B cell (primary cell): ENCODE data around the gene GRB10. TPM values are rescaled to one million over a fixed set of nuclear protein-coding genes. Genes with fewer than 3 reads are reported as not detected.

Experiments
- ATAC-seq: fragments of 200-7000 bp; cut with Tn5 transposase; one replicate; pipeline ENCODE4 v1.10.0; 2021; ENCODE audit warnings: low read depth, mild to moderate bottlenecking, moderate number of reproducible peaks, moderate library complexity
- CTCF ChIA-PET: fragments of 350-600 bp; sonication (Branson Sonifier 250); formaldehyde crosslinking; loops from one replicate; lab custom pipeline; 2021; ENCODE audit warnings: antibody characterized with exemption, inconsistent platforms; lab: Charles Lee
- POLR2A ChIA-PET: fragments of 350-600 bp; sonication (Branson Sonifier 250); formaldehyde crosslinking; loops from one replicate; lab custom pipeline; 2021; ENCODE audit warnings: antibody characterized with exemption; lab: Charles Lee
- DNase-seq: peaks from one replicate; pipeline ENCODE4 v3.0.0; 2013
- H2AFZ ChIP-seq: 2 replicates; pipeline ENCODE4 v1.6.1; 2012; ENCODE audit warnings: mild to moderate bottlenecking, low read depth, low read length; ENCODE audit not compliant: insufficient read depth, poor library complexity, severe bottlenecking
- H3K27ac ChIP-seq, 2 donors: 1 replicate in 1 of 2; 2 replicates in 1 of 2; pipeline ENCODE4 v1.5.1; 2012 to 2013; ENCODE audit warnings: low read length in 2 of 2, mild to moderate bottlenecking in 2 of 2, moderate library complexity in 1 of 2
- H3K27me3 ChIP-seq, 4 experiments: fragments of 200-600 bp in 1 of 4; sonication (generic) in 1 of 4; replicated peaks in 1 of 4; 1 replicate in 2 of 4; 2 replicates in 2 of 4; pipeline versions ENCODE4 v1.6.1 to v1.7.0; 2013 to 2016; ENCODE audit warnings: low read length in 3 of 4, mild to moderate bottlenecking in 2 of 4, mixed read lengths in 1 of 4, moderate library complexity in 1 of 4; ENCODE audit not compliant: insufficient read depth in 4 of 4, control insufficient read depth in 3 of 4; ENCODE audit errors: control extremely low read depth in 1 of 4
- H3K36me3 ChIP-seq, 2 experiments: replicated peaks in 1 of 2; 1 replicate in 1 of 2; 2 replicates in 1 of 2; pipeline versions ENCODE4 v1.6.1 to v1.7.1; 2013; ENCODE audit warnings: low read length in 1 of 2; ENCODE audit not compliant: insufficient read depth in 2 of 2, control insufficient read depth in 1 of 2; ENCODE audit errors: control extremely low read depth in 1 of 2, extremely low read depth in 1 of 2
- H3K4me1 ChIP-seq, 2 donors: fragments of 200-600 bp in 1 of 2; sonication (generic) in 1 of 2; 1 replicate in 1 of 2; 2 replicates in 1 of 2; pipeline versions ENCODE4 v1.5.1 to v1.6.1; 2013 to 2017; ENCODE audit warnings: low read length in 2 of 2; ENCODE audit not compliant: control insufficient read depth in 2 of 2, insufficient read depth in 2 of 2
- H3K4me2 ChIP-seq: replicated peaks from 2 replicates; pipeline ENCODE3; 2012; ENCODE audit warnings: mild to moderate bottlenecking, low read depth, low read length; ENCODE audit not compliant: poor library complexity, severe bottlenecking
- H3K4me3 ChIP-seq, 5 experiments: fragments of 200-600 bp in 1 of 5; sonication (generic) in 1 of 5; 1 replicate in 3 of 5; 2 replicates in 2 of 5; pipeline versions ENCODE4 v1.5.1 to v1.7.0; 2011 to 2016; ENCODE audit warnings: low read length in 4 of 5, mild to moderate bottlenecking in 4 of 5, low read depth in 2 of 5, control low read depth in 1 of 5, moderate library complexity in 1 of 5; ENCODE audit not compliant: insufficient read depth in 1 of 5; ENCODE audit errors: control extremely low read depth in 1 of 5, extremely low read depth in 1 of 5
- H3K79me2 ChIP-seq: fragments of 200-600 bp; sonication (generic); one replicate; pipeline ENCODE4 v1.6.0; 2016; ENCODE audit warnings: low read length; ENCODE audit not compliant: control insufficient read depth, insufficient read depth
- H3K9ac ChIP-seq: fragments of 200-600 bp; sonication (generic); 2 replicates; pipeline ENCODE4 v1.6.1; 2017; ENCODE audit warnings: mild to moderate bottlenecking, low read length, moderate library complexity
- H3K9me3 ChIP-seq, 3 donors: one replicate each; pipeline versions ENCODE4 v1.6.1 to v1.7.1; 2013; ENCODE audit warnings: low read length in 2 of 3; ENCODE audit not compliant: control insufficient read depth in 2 of 3, insufficient read depth in 1 of 3; ENCODE audit errors: control extremely low read depth in 1 of 3
- H4K20me1 ChIP-seq: 2 replicates; pipeline ENCODE4 v1.6.0; 2012; ENCODE audit warnings: mild to moderate bottlenecking, low read length; ENCODE audit not compliant: insufficient read depth, control insufficient read depth, poor library complexity, severe bottlenecking
- H3K27ac Mint-ChIP-seq: one replicate; pipeline ENCODE4 v1.8.0; 2021; ENCODE audit warnings: mixed read lengths
- H3K27me3 Mint-ChIP-seq: one replicate; pipeline ENCODE4 v1.8.0; 2021; ENCODE audit warnings: mixed read lengths
- H3K4me1 Mint-ChIP-seq: one replicate; pipeline ENCODE4 v1.8.0; 2021; ENCODE audit warnings: mixed read lengths
- H3K4me3 Mint-ChIP-seq: one replicate; pipeline ENCODE4 v1.8.0; 2021; ENCODE audit warnings: mixed read lengths
- H3K9me3 Mint-ChIP-seq: one replicate; pipeline ENCODE4 v1.8.0; 2022; ENCODE audit warnings: mixed read lengths; ENCODE audit not compliant: insufficient read depth
- CTCF ChIP-seq: fragments of 200-600 bp; IDR thresholded peaks from one replicate; pipeline ENCODE4 v1.8.0; 2022; ENCODE audit warnings: antibody characterized with exemption, mild to moderate bottlenecking
- EZH2 ChIP-seq: IDR thresholded peaks from 2 replicates; pipeline ENCODE4 v1.6.1; 2012; ENCODE audit warnings: borderline replicate concordance, low read depth, mild to moderate bottlenecking, moderate library complexity, low read length; ENCODE audit not compliant: insufficient read depth, poor library complexity, severe bottlenecking
- WGBS: methylation state at CpG from one replicate; pipeline ENCODE4 v1.1.5; 2013; ENCODE audit warnings: missing lambda C conversion rate; ENCODE audit not compliant: insufficient coverage; 5-methylcytosine and 5-hydroxymethylcytosine counted together
- intact Hi-C: fragments of 100-400 bp; cut with micrococcal nuclease; formaldehyde crosslinking; loops from one replicate; pipeline ENCODE4 v1.10.0; 2022
- polyA plus RNA-seq: library from polyadenylated mRNA; depleted of rRNA; stranded (reverse); fragments of >200 nt; gene quantifications from 2 replicates; pipeline ENCODE4 v1.2.3, GENCODE V29; 2012
- total RNA-seq, 2 donors: library from RNA; stranded (reverse); fragments of 120-200 nt in 1 of 2; gene quantifications; 1 replicate in 1 of 2; 2 replicates in 1 of 2; pipeline versions ENCODE4 v1.2.3 to v1.2.4, GENCODE V29; 2013 to 2022

The GRB10 gene
- total and polyA plus RNA-seq, 2 donors (not counting 1 experiment from before 2014, with no cell fraction given), result 0.04 TPM; not detected in 1

GRCh38 chr7:50640256-50640655 is 142.4 kb downstream of the GRB10 start:
- Histone ChIP-seq H3K4me3 (no peak overlapping the region), H3K36me3 (no peaks in the 10 kb centered on the region), H3K27me3 (no peaks in the 10 kb centered on the region), H3K4me2 (no peak overlapping the region), H3K9me3 (no peaks in the 10 kb centered on the region), H3K79me2 (no peaks in the 10 kb centered on the region), H2AFZ (no peak overlapping the region), H3K27ac (no peak overlapping the region), H3K9ac (no peak overlapping the region), H4K20me1 (no peaks in the 10 kb centered on the region), H3K4me1 (no peaks in the 10 kb centered on the region)
- Mint-ChIP-seq H3K27me3 (peaks cover 24% of the 10 kb centered on the region), H3K4me3 (no peak overlapping the region), H3K4me1 (no peaks in the 10 kb centered on the region), H3K27ac (no peak overlapping the region), H3K9me3 (peaks cover 2% of the 10 kb centered on the region)
- POLR2A ChIA-PET, result no interaction called here
- CTCF ChIA-PET, result interaction anchor here (1.6 to 1.8 kb wide), 2 partner anchors 11 to 548 kb away, joined by 3 to 7 read pairs; no protein-coding TSS in a partner anchor
- DNase-seq (no peak), ATAC-seq (no peak)
- intact Hi-C loops, result no loop called here
- TF ChIP-seq EZH2 (no peak), CTCF (no peak)
- 100% methylated on average over 1 of the region's 2 CpGs for WGBS

- POLR2A ChIA-PET, result no interaction called here
- CTCF ChIA-PET, result no interaction called here
Observed at GRCh38 chr7:50637725-50638643, 144.7 kb downstream of the GRB10 start.

More at GRCh38 chr7:50637725-50638643, 144.7 kb downstream of the GRB10 start:
- Mint-ChIP-seq H3K27me3 (peaks cover 44% of the 10 kb centered on the region), H3K27ac (no peak overlapping the region), H3K4me3 (no peak overlapping the region), H3K9me3 (peaks cover 2% of the 10 kb centered on the region), H3K4me1 (no peaks in the 10 kb centered on the region)
- intact Hi-C loops, result no loop called here
- Histone ChIP-seq H3K4me1 (no peaks in the 10 kb centered on the region), H3K4me2 (no peak overlapping the region), H3K36me3 (no peaks in the 10 kb centered on the region), H3K27ac (no peak overlapping the region), H3K27me3 (peaks cover 0 to 9% (median 3%) of the 10 kb centered on the region in 4 experiments), H3K9ac (no peak overlapping the region), H3K4me3 (no peak overlapping the region), H2AFZ (no peak overlapping the region), H3K79me2 (no peaks in the 10 kb centered on the region), H3K9me3 (peaks cover 0 to 3% (median 0%) of the 10 kb centered on the region in 3 donors), H4K20me1 (no peaks in the 10 kb centered on the region)
- TF ChIP-seq CTCF (no peak), EZH2 (no peak)
- WGBS, result no CpG with 5 or more reads among the region's 3 CpGs
- ATAC-seq, result no peak
- DNase-seq, result no peak
